Panc1 (cell line): Measurements from ENCODE around the gene HNRNPDL.

Source experiments
- CTCF ChIP-seq: fragments of 450-650 bp; IDR thresholded peaks from 2 replicates; pipeline ENCODE4 v1.5.1; 2017; ENCODE audit warnings: mild to moderate bottlenecking
- POLR2AphosphoS5 ChIP-seq: IDR thresholded peaks from 2 replicates; pipeline ENCODE4 v1.6.1; 2012; ENCODE audit warnings: mild to moderate bottlenecking, low read depth, low read length, moderate library complexity
- REST ChIP-seq, 2 experiments: IDR thresholded peaks; 2 replicates each; pipeline ENCODE4 v1.6.1; 2011 to 2012; ENCODE audit warnings: low read depth in 2 of 2, control low read depth in 1 of 2, low read length in 1 of 2, mild to moderate bottlenecking in 1 of 2, moderate library complexity in 1 of 2; ENCODE audit not compliant: insufficient read depth in 1 of 2
- SIN3A ChIP-seq: IDR thresholded peaks from 2 replicates; pipeline ENCODE4 v1.6.1; 2012; ENCODE audit warnings: low read depth, mild to moderate bottlenecking, low read length, moderate library complexity, borderline replicate concordance; ENCODE audit not compliant: insufficient read depth

- TF ChIP-seq SIN3A (no peak), CTCF (no peak; the same call in 1 of the 2 replicates), POLR2AphosphoS5 (no peak), REST (IDR thresholded peaks at IDR 0.05; ENCODE audit: insufficient read depth in 1 of 2, low read depth in 2 of 2, low read length in 1 of 2) (no peak)
These were observed 41.9 kb downstream of the HNRNPDL start for GRCh38 chr4:82388405-82388804.
